GOT3 (cell line): ENCODE data around the gene COL8A2.

Experiments used
- DNase-seq: peaks from one replicate; lab custom pipeline; 2025; ENCODE audit warnings: mixed read lengths; lab: John Stamatoyannopoulos, UW

Gene COL8A2

DNA sequence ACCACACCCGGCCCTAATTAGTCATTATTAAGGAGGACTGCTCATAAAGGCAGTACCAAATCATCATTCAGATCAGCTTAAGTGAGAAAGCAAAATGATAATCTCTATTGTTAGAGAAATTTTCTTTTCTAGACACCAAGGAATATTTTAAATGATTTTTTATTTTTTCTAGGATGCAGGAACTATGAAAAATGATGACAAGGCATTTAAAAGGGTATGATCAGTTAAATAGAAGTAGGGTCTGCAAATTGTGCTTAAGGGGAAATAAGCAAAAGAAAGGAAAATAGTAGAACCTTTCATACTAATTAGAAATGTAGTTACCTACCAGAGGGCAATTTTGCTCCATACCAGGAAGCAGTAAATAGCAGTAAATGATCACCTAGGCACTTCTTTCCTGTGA is 62.7 kb downstream of the COL8A2 start:
- no peak for DNase-seq

DNA sequence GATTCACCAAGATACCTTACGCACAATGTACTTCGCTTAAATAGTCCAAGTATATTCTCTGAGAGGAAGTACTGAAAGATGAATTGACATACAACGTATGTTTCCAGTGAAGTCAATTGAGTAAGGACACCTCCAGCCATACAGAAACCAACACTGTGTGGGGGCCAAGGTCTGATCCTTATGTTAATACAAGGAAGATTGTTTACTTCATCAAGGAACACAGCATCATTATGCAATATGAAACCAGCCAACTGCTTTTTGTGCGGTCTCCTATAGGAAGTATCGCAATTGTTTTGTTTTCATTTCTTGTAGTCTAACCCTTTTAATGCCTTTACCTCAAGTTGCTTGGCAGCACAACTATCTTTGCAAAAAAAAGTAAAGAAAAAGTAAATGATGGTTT is 69.3 kb downstream of the COL8A2 start:
- DNase-seq: no peak

DNA sequence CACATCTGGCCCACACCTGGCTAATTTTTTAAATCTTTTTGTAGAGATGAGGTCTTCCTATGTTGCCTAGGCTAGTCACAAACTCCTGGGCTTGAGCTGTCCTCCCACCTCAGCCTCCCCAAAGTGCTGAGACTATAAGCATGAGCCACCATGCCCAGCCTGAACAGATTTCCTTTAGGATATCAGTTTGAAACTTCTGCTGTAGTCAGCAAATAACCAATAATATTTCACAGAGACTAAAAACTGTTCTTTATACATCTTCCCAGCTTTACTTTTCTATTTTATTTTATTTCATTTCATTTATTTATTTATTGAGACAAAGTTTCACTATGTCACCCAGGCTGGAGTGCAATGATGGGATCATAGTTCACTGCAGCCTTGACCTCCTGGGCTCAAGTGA is 71.0 kb downstream of the COL8A2 start:
- DNase-seq: no peak

DNA sequence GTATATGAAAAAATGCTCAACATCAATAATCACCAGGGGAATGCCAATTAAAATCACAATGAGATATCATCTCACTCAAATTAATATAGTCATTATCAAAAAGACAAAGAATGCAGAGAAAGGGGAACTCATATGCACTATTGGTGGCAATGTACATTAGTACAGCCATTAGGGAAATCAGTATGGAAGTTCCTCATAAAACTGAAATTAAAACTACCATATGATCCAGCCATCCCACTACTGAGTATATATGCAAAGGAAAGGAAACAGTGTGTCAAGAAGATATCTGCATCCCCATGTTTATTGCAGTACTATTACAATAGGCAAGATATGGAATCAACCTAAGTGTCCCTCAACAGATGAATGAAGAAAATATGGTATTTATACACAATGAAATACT is 73.2 kb downstream of the COL8A2 start:
- DNase-seq: no peak
